Effector CD4-positive, alpha-beta T cell (primary cell): ENCODE results near the gene EPHB2.
"Not testable (repeated sequence)": the region's sequence is repeated elsewhere in the genome, so short reads cannot be mapped to it uniquely, and the experiment has no call there.

ENCODE experiments used
- DNase-seq: peaks from one replicate; pipeline ENCODE4 v3.0.0-alpha.2; 2020

The EPHB2 gene

GRCh38 chr1:22843441-22844183, 133.0 kb downstream of the EPHB2 start:
- not testable (repeated sequence) for DNase-seq

GRCh38 chr1:22844621-22845020, 134.0 kb downstream of the EPHB2 start:
- no peak for DNase-seq

- DNase-seq, result no peak
These were observed 134.8 kb downstream of the EPHB2 start for GRCh38 chr1:22845398-22845935.

GRCh38 chr1:22846458-22846857, 135.8 kb downstream of the EPHB2 start:
- no peak for DNase-seq

- DNase-seq, result no peak
These were observed 136.6 kb downstream of the EPHB2 start for GRCh38 chr1:22847249-22847648.

GRCh38 chr1:22847709-22848108, 137.1 kb downstream of the EPHB2 start:
- no peak for DNase-seq

GRCh38 chr1:22848405-22848804, 137.8 kb downstream of the EPHB2 start:
- DNase-seq, result no peak

- DNase-seq, result no peak
These were observed 139.1 kb downstream of the EPHB2 start for GRCh38 chr1:22849770-22850169.

GRCh38 chr1:22850281-22850680, 139.6 kb downstream of the EPHB2 start:
- no peak for DNase-seq

- no peak for DNase-seq
These were observed 140.0 kb downstream of the EPHB2 start for GRCh38 chr1:22850681-22851080.

GRCh38 chr1:22851517-22851916, 140.9 kb downstream of the EPHB2 start:
- no peak for DNase-seq

- DNase-seq, result no peak
These were observed 141.6 kb downstream of the EPHB2 start for GRCh38 chr1:22852144-22852655.

- no peak for DNase-seq
These were observed 143.1 kb downstream of the EPHB2 start for GRCh38 chr1:22853651-22854185.

- no peak for DNase-seq
These were observed 144.3 kb downstream of the EPHB2 start for GRCh38 chr1:22854688-22855565.

- DNase-seq, result no peak
These were observed 145.3 kb downstream of the EPHB2 start for GRCh38 chr1:22855668-22856606.

GRCh38 chr1:22857661-22858060, 147.0 kb downstream of the EPHB2 start:
- no peak for DNase-seq

- DNase-seq, result no peak
These were observed 149.8 kb downstream of the EPHB2 start for GRCh38 chr1:22860414-22860800.

GRCh38 chr1:22860883-22861385, 150.3 kb downstream of the EPHB2 start:
- no peak for DNase-seq

- no peak for DNase-seq
These were observed 151.3 kb downstream of the EPHB2 start for GRCh38 chr1:22861764-22862440.

- no peak for DNase-seq
These were observed 152.1 kb downstream of the EPHB2 start for GRCh38 chr1:22862752-22863151.

- DNase-seq, result no peak
These were observed 153.1 kb downstream of the EPHB2 start for GRCh38 chr1:22863766-22864165.
